ENCODE results near the gene UTS2R. TPM values are rescaled to one million over a fixed set of nuclear protein-coding genes. Genes with fewer than 3 reads are reported as not detected.
"Not testable (repeated sequence)": the region's sequence is repeated elsewhere in the genome, so short reads cannot be mapped to it uniquely, and the experiment has no call there.

Gene UTS2R
- total and polyA plus RNA-seq, 7 donors, result not detected

DNA sequence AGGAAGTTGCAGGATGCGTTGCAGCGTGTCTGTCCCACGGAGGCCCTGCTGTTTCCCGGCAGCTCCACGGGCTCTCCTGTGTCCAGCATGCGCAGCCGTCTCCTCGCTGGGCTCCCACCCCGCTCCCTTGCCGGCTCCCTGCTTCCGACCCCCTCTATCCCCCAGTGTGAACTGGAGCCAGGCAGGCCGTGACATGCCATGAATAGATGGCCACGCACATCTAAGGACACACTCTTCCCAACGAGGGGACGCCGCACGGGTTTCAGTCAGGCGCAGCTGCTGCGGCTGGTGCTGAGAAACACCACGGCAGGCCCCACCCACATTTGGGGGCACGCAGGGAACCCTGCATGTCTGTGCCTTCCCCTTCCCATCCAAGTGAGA lies 37.4 kb downstream of the UTS2R start:
- no peaks in the 10 kb centered on the region for H3K9me3 ChIP-seq
- intact Hi-C loops (cut with DNase I), result no loop called here
- no peaks in the 10 kb centered on the region for H3K4me1 ChIP-seq
- H3K36me3 ChIP-seq, result peaks cover 0 to 36% (median 4%) of the 10 kb centered on the region in 4 donors
- TF ChIP-seq POLR2A (IDR thresholded peaks at IDR 0.05) (no peak), POLR2AphosphoS5 (IDR thresholded peaks at IDR 0.05) (no peak), EP300 (IDR thresholded peaks at IDR 0.05) (no peak)
- TF ChIP-seq, protein P1, sequence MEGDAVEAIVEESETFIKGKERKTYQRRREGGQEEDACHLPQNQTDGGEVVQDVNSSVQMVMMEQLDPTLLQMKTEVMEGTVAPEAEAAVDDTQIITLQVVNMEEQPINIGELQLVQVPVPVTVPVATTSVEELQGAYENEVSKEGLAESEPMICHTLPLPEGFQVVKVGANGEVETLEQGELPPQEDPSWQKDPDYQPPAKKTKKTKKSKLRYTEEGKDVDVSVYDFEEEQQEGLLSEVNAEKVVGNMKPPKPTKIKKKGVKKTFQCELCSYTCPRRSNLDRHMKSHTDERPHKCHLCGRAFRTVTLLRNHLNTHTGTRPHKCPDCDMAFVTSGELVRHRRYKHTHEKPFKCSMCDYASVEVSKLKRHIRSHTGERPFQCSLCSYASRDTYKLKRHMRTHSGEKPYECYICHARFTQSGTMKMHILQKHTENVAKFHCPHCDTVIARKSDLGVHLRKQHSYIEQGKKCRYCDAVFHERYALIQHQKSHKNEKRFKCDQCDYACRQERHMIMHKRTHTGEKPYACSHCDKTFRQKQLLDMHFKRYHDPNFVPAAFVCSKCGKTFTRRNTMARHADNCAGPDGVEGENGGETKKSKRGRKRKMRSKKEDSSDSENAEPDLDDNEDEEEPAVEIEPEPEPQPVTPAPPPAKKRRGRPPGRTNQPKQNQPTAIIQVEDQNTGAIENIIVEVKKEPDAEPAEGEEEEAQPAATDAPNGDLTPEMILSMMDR (IDR thresholded peaks at IDR 0.05), result no peak
- WGBS, 2 donors, result 95 to 96% methylated on average over 21 of the region's 21 CpGs
- H3K27ac ChIP-seq, result no peak overlapping the region
- no peak overlapping the region for H3K4me3 ChIP-seq
- no peak for DNase-seq
- no peaks in the 10 kb centered on the region for H3K27me3 ChIP-seq

- DNase-seq, result no peak
- WGBS, 2 donors, result 85 to 96% methylated on average over 14 of the region's 14 CpGs
- peaks cover 0 to 30% (median 0%) of the 10 kb centered on the region in 4 donors for H3K36me3 ChIP-seq
- peaks cover 0 to 8% (median 2%) of the 10 kb centered on the region in 4 donors for H3K4me1 ChIP-seq
- no peak overlapping the region for H3K27ac ChIP-seq
- H3K9me3 ChIP-seq, result no peaks in the 10 kb centered on the region
- no peak for TF ChIP-seq POLR2A (IDR thresholded peaks at IDR 0.05)
- no peak for TF ChIP-seq EP300 (IDR thresholded peaks at IDR 0.05)
- no peak for TF ChIP-seq POLR2AphosphoS5 (IDR thresholded peaks at IDR 0.05)
- TF ChIP-seq, protein P1 (IDR thresholded peaks at IDR 0.05), result no peak
- intact Hi-C loops (cut with DNase I), result loop anchor here (10.0 kb wide), 1 partner anchor 205 kb away; no protein-coding TSS in a partner anchor
- H3K4me3 ChIP-seq, result no peak overlapping the region
- H3K27me3 ChIP-seq, result no peaks in the 10 kb centered on the region
Observed at GRCh38 chr17:82410014-82410716, 38.6 kb downstream of the UTS2R start.

GRCh38 chr17:82411396-82412053 lies 40.0 kb downstream of the UTS2R start:
- intact Hi-C loops (cut with DNase I), result loop anchor here (10.0 kb wide), 1 partner anchor 207 kb away; no protein-coding TSS in a partner anchor
- Histone ChIP-seq H3K27me3 (no peaks in the 10 kb centered on the region), H3K36me3 (peaks cover 0 to 25% (median 0%) of the 10 kb centered on the region in 4 donors), H3K27ac (no peak overlapping the region), H3K9me3 (no peaks in the 10 kb centered on the region), H3K4me1 (peaks cover 0 to 8% (median 2%) of the 10 kb centered on the region in 4 donors), H3K4me3 (no peak overlapping the region)
- DNase-seq, result no peak
- TF ChIP-seq, protein P1 (IDR thresholded peaks at IDR 0.05), result no peak
- TF ChIP-seq EP300 (IDR thresholded peaks at IDR 0.05) (no peak), POLR2A (IDR thresholded peaks at IDR 0.05) (no peak), POLR2AphosphoS5 (IDR thresholded peaks at IDR 0.05) (no peak)
- 94% methylated on average over 24 of the region's 24 CpGs for WGBS, 2 donors

- intact Hi-C loops (cut with DNase I), result loop anchor here (10.0 kb wide), 1 partner anchor 207 kb away; no protein-coding TSS in a partner anchor
- DNase-seq, H3K4me3 ChIP-seq, H3K4me1 ChIP-seq, H3K27me3 ChIP-seq, H3K27ac ChIP-seq, H3K9me3 ChIP-seq: not testable (repeated sequence)
- H3K36me3 ChIP-seq, result peaks cover 0 to 25% (median 0%) of the 10 kb centered on the region in 4 donors
- WGBS, 2 donors, result 92 to 95% methylated on average over 16 of the region's 16 CpGs
Observed at GRCh38 chr17:82412081-82412480, 40.5 kb downstream of the UTS2R start.
